ENCODE measurements around the gene SYT5.

DNA sequence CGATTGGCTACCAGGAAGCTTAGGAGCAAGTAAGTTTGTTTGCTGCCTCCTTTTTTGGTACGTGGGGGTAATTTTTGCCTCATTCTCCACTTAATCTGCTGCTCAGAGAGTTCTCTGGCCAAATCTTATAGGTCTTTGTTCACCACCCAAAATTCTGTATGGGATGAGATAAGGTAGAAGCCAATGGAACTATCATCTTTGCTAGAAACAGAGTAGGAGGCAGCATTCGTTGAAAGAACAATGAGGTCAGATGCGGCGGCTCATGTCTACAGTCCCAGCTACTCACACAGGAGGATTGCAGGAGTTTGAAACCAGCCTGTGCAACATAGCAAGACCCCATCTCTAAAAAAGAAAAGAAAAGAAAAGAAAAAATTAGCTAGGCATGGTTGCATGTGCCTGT lies 8.6 kb downstream of the SYT5 start:
- TF ChIP-seq, protein P1, sequence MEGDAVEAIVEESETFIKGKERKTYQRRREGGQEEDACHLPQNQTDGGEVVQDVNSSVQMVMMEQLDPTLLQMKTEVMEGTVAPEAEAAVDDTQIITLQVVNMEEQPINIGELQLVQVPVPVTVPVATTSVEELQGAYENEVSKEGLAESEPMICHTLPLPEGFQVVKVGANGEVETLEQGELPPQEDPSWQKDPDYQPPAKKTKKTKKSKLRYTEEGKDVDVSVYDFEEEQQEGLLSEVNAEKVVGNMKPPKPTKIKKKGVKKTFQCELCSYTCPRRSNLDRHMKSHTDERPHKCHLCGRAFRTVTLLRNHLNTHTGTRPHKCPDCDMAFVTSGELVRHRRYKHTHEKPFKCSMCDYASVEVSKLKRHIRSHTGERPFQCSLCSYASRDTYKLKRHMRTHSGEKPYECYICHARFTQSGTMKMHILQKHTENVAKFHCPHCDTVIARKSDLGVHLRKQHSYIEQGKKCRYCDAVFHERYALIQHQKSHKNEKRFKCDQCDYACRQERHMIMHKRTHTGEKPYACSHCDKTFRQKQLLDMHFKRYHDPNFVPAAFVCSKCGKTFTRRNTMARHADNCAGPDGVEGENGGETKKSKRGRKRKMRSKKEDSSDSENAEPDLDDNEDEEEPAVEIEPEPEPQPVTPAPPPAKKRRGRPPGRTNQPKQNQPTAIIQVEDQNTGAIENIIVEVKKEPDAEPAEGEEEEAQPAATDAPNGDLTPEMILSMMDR (IDR thresholded peaks at IDR 0.05 in 2 of 3, conservative IDR thresholded peaks at IDR 0.05 in 1 of 3; ENCODE audit: borderline replicate concordance in 1 of 3, insufficient read depth in 1 of 3, low read depth in 2 of 3, low read length in 2 of 3), result no peak
- TF ChIP-seq POLR2A (IDR thresholded peaks at IDR 0.05; ENCODE audit: borderline replicate concordance, extremely low read depth, insufficient read depth, insufficient read length), result no peak
